Activated T-helper 1 cell treated with anti-CD3 and anti-CD28 coated beads, Interleukin-12 subunit alpha, Interleukin-12 subunit beta, Interleukin-2, Interleukin-4 antibody, amounts not matched to agents 30 ng/mL and 10 ng/mL and 1 ng/mL, durations not matched to agents 14 hours and 24 hours and 36 hours (primary cell): ENCODE results near the gene MAGEA4. TPM values are rescaled to one million over a fixed set of nuclear protein-coding genes. Genes with fewer than 3 reads are reported as not detected.
"Not testable (repeated sequence)": the region's sequence is repeated elsewhere in the genome, so short reads cannot be mapped to it uniquely, and the experiment has no call there.

Source experiments
- DNase-seq: peaks from one replicate; pipeline ENCODE4 v3.0.0; 2021; ENCODE audit warnings: low spot score
- H3K27ac Mint-ChIP-seq: one replicate; pipeline ENCODE4 v1.8.0; 2021; ENCODE audit warnings: mild to moderate bottlenecking, mixed read lengths
- H3K27me3 Mint-ChIP-seq: one replicate; pipeline ENCODE4 v1.8.0; 2022; ENCODE audit warnings: mild to moderate bottlenecking, moderate library complexity, mixed read lengths; ENCODE audit not compliant: insufficient read depth
- H3K36me3 Mint-ChIP-seq: one replicate; pipeline ENCODE4 v1.8.0; 2021; ENCODE audit warnings: low read depth, mixed read lengths
- H3K4me1 Mint-ChIP-seq: one replicate; pipeline ENCODE4 v1.8.0; 2021; ENCODE audit warnings: low read depth, mixed read lengths
- H3K4me3 Mint-ChIP-seq: one replicate; pipeline ENCODE4 v1.8.0; 2021; ENCODE audit warnings: mild to moderate bottlenecking, moderate library complexity, mixed read lengths
- H3K9me3 Mint-ChIP-seq: one replicate; pipeline ENCODE4 v1.8.0; 2021; ENCODE audit warnings: mixed read lengths
- intact Hi-C: fragments of 100-400 bp; cut with micrococcal nuclease; formaldehyde crosslinking; loops from one replicate; pipeline ENCODE4 v1.15.1; 2024
- total RNA-seq: library from RNA; stranded (reverse); gene quantifications from 2 replicates; pipeline ENCODE4 v1.2.3, GENCODE V29; 2022

The MAGEA4 gene
- total RNA-seq, 1 donor from 2014 or later, result not detected

GRCh38 chrX:151904989-151905388 lies 7.7 kb upstream of the MAGEA4 start:
- no peak for DNase-seq
- Mint-ChIP-seq H3K36me3 (no peaks in the 10 kb centered on the region), H3K4me3 (no peak overlapping the region), H3K9me3 (no peaks in the 10 kb centered on the region), H3K27ac (no peak overlapping the region), H3K4me1 (no peaks in the 10 kb centered on the region), H3K27me3 (no peaks in the 10 kb centered on the region)
- intact Hi-C loops, result no loop called here

GRCh38 chrX:151912221-151912620 lies 468 bp upstream of the MAGEA4 start:
- DNase-seq, result no peak
- intact Hi-C loops, result no loop called here
- Mint-ChIP-seq H3K36me3 (no peaks in the 10 kb centered on the region), H3K27me3 (no peaks in the 10 kb centered on the region), H3K4me1 (no peaks in the 10 kb centered on the region), H3K9me3 (no peaks in the 10 kb centered on the region), H3K4me3 (no peak overlapping the region), H3K27ac (no peak overlapping the region)

GRCh38 chrX:151918736-151919135 lies 6.0 kb downstream of the MAGEA4 start:
- H3K27me3 Mint-ChIP-seq, intact Hi-C loops, H3K9me3 Mint-ChIP-seq, DNase-seq, H3K4me1 Mint-ChIP-seq, H3K36me3 Mint-ChIP-seq, H3K27ac Mint-ChIP-seq, H3K4me3 Mint-ChIP-seq: not testable (repeated sequence)

GRCh38 chrX:151919610-151920009 lies 6.9 kb downstream of the MAGEA4 start:
- no peaks in the 10 kb centered on the region for H3K9me3 Mint-ChIP-seq
- intact Hi-C loops, result no loop called here
- H3K27ac Mint-ChIP-seq, result no peak overlapping the region
- no peak for DNase-seq
- H3K4me3 Mint-ChIP-seq, result no peak overlapping the region
- no peaks in the 10 kb centered on the region for H3K27me3 Mint-ChIP-seq
- H3K4me1 Mint-ChIP-seq, result no peaks in the 10 kb centered on the region
- H3K36me3 Mint-ChIP-seq, result no peaks in the 10 kb centered on the region

- H3K4me3 Mint-ChIP-seq, result no peak overlapping the region
- intact Hi-C loops, result no loop called here
- no peaks in the 10 kb centered on the region for H3K4me1 Mint-ChIP-seq
- no peaks in the 10 kb centered on the region for H3K36me3 Mint-ChIP-seq
- H3K27me3 Mint-ChIP-seq, result no peaks in the 10 kb centered on the region
- DNase-seq, result no peak
- no peak overlapping the region for H3K27ac Mint-ChIP-seq
- H3K9me3 Mint-ChIP-seq, result no peaks in the 10 kb centered on the region
Measured at GRCh38 chrX:151920101-151920500, 7.4 kb downstream of the MAGEA4 start.

- H3K36me3 Mint-ChIP-seq, result no peaks in the 10 kb centered on the region
- H3K27me3 Mint-ChIP-seq, result no peaks in the 10 kb centered on the region
- no peak overlapping the region for H3K4me3 Mint-ChIP-seq
- H3K9me3 Mint-ChIP-seq, result no peaks in the 10 kb centered on the region
- no peak overlapping the region for H3K27ac Mint-ChIP-seq
- intact Hi-C loops, result no loop called here
- H3K4me1 Mint-ChIP-seq, result no peaks in the 10 kb centered on the region
- DNase-seq, result no peak
Measured at GRCh38 chrX:151920530-151920929, 7.8 kb downstream of the MAGEA4 start.

- Mint-ChIP-seq H3K4me3 (no peak overlapping the region), H3K36me3 (no peaks in the 10 kb centered on the region), H3K27me3 (no peaks in the 10 kb centered on the region), H3K4me1 (no peaks in the 10 kb centered on the region), H3K27ac (no peak overlapping the region), H3K9me3 (no peaks in the 10 kb centered on the region)
- no peak for DNase-seq
- intact Hi-C loops, result no loop called here
Measured at GRCh38 chrX:151921292-151921691, 8.6 kb downstream of the MAGEA4 start.

- no peak overlapping the region for H3K27ac Mint-ChIP-seq
- H3K4me1 Mint-ChIP-seq, result no peaks in the 10 kb centered on the region
- DNase-seq, result no peak
- no peaks in the 10 kb centered on the region for H3K9me3 Mint-ChIP-seq
- no peak overlapping the region for H3K4me3 Mint-ChIP-seq
- H3K36me3 Mint-ChIP-seq, result no peaks in the 10 kb centered on the region
- intact Hi-C loops, result no loop called here
- no peaks in the 10 kb centered on the region for H3K27me3 Mint-ChIP-seq
Measured at GRCh38 chrX:151921866-151922265, 9.2 kb downstream of the MAGEA4 start.

GRCh38 chrX:151922692-151923091 lies 10.0 kb downstream of the MAGEA4 start:
- intact Hi-C loops, result no loop called here
- no peaks in the 10 kb centered on the region for H3K4me1 Mint-ChIP-seq
- no peak overlapping the region for H3K4me3 Mint-ChIP-seq
- H3K27me3 Mint-ChIP-seq, result no peaks in the 10 kb centered on the region
- no peak overlapping the region for H3K27ac Mint-ChIP-seq
- no peaks in the 10 kb centered on the region for H3K36me3 Mint-ChIP-seq
- H3K9me3 Mint-ChIP-seq, result no peaks in the 10 kb centered on the region
- no peak for DNase-seq

GRCh38 chrX:151923648-151924047 lies 11.0 kb downstream of the MAGEA4 start:
- H3K27ac Mint-ChIP-seq, result no peak overlapping the region
- no peak for DNase-seq
- H3K27me3 Mint-ChIP-seq, result no peaks in the 10 kb centered on the region
- no peak overlapping the region for H3K4me3 Mint-ChIP-seq
- H3K9me3 Mint-ChIP-seq, result no peaks in the 10 kb centered on the region
- intact Hi-C loops, result no loop called here
- no peaks in the 10 kb centered on the region for H3K36me3 Mint-ChIP-seq
- H3K4me1 Mint-ChIP-seq, result no peaks in the 10 kb centered on the region

GRCh38 chrX:151929126-151929525 lies 16.4 kb downstream of the MAGEA4 start:
- H3K9me3 Mint-ChIP-seq, result no peaks in the 10 kb centered on the region
- no peak overlapping the region for H3K4me3 Mint-ChIP-seq
- no peak for DNase-seq
- no peaks in the 10 kb centered on the region for H3K27me3 Mint-ChIP-seq
- intact Hi-C loops, result no loop called here
- no peaks in the 10 kb centered on the region for H3K4me1 Mint-ChIP-seq
- no peak overlapping the region for H3K27ac Mint-ChIP-seq
- no peaks in the 10 kb centered on the region for H3K36me3 Mint-ChIP-seq

GRCh38 chrX:151935358-151935757 lies 22.7 kb downstream of the MAGEA4 start:
- intact Hi-C loops, result no loop called here
- Mint-ChIP-seq H3K36me3 (no peaks in the 10 kb centered on the region), H3K9me3 (no peaks in the 10 kb centered on the region), H3K27ac (no peak overlapping the region), H3K27me3 (no peaks in the 10 kb centered on the region), H3K4me1 (no peaks in the 10 kb centered on the region), H3K4me3 (no peak overlapping the region)
- DNase-seq, result no peak

GRCh38 chrX:151938172-151938571 lies 25.5 kb downstream of the MAGEA4 start:
- Mint-ChIP-seq H3K27ac (no peak overlapping the region), H3K36me3 (no peaks in the 10 kb centered on the region), H3K4me3 (no peak overlapping the region), H3K27me3 (no peaks in the 10 kb centered on the region), H3K9me3 (no peaks in the 10 kb centered on the region), H3K4me1 (no peaks in the 10 kb centered on the region)
- no peak for DNase-seq
- intact Hi-C loops, result no loop called here

- intact Hi-C loops, result no loop called here
- no peaks in the 10 kb centered on the region for H3K36me3 Mint-ChIP-seq
Measured at GRCh38 chrX:151954730-151955129, 42.0 kb downstream of the MAGEA4 start.

More at GRCh38 chrX:151954730-151955129, 42.0 kb downstream of the MAGEA4 start:
- DNase-seq, result no peak
- H3K27ac Mint-ChIP-seq, result no peak overlapping the region
- no peaks in the 10 kb centered on the region for H3K4me1 Mint-ChIP-seq
- H3K4me3 Mint-ChIP-seq, result no peak overlapping the region
- no peaks in the 10 kb centered on the region for H3K9me3 Mint-ChIP-seq
- H3K27me3 Mint-ChIP-seq, result no peaks in the 10 kb centered on the region
